NCI-H1092 (cell line): ENCODE data around the gene LINC01488.

Source experiments
- DNase-seq: peaks from one replicate; lab custom pipeline; 2025; lab: John Stamatoyannopoulos, UW

Gene LINC01488

GRCh38 chr11:69463995-69464960 lies 17.2 kb upstream of the LINC01488 start:
- DNase-seq, result no peak

- DNase-seq, result no peak
Observed at GRCh38 chr11:69465236-69466000, 16.0 kb upstream of the LINC01488 start.

- no peak for DNase-seq
Observed at GRCh38 chr11:69466039-69466438, 15.4 kb upstream of the LINC01488 start.

GRCh38 chr11:69467196-69467595 lies 14.3 kb upstream of the LINC01488 start:
- DNase-seq, result no peak

- no peak for DNase-seq
Observed at GRCh38 chr11:69467646-69468045, 13.8 kb upstream of the LINC01488 start.

GRCh38 chr11:69468221-69468620 lies 13.2 kb upstream of the LINC01488 start:
- no peak for DNase-seq

GRCh38 chr11:69468911-69469885 lies 12.3 kb upstream of the LINC01488 start:
- no peak for DNase-seq

GRCh38 chr11:69470301-69470700 lies 11.2 kb upstream of the LINC01488 start:
- no peak for DNase-seq

- DNase-seq, result no peak
Observed at GRCh38 chr11:69470793-69471728, 10.4 kb upstream of the LINC01488 start.

- no peak for DNase-seq
Observed at GRCh38 chr11:69471729-69472540, 9.5 kb upstream of the LINC01488 start.

- no peak for DNase-seq
Observed at GRCh38 chr11:69472541-69473275, 8.8 kb upstream of the LINC01488 start.

- no peak for DNase-seq
Observed at GRCh38 chr11:69473276-69473845, 8.1 kb upstream of the LINC01488 start.

- no peak for DNase-seq
Observed at GRCh38 chr11:69474736-69475135, 6.7 kb upstream of the LINC01488 start.

GRCh38 chr11:69475141-69475865 lies 6.2 kb upstream of the LINC01488 start:
- DNase-seq, result no peak

- DNase-seq, result no peak
Observed at GRCh38 chr11:69475866-69476471, 5.5 kb upstream of the LINC01488 start.

- DNase-seq, result no peak
Observed at GRCh38 chr11:69476509-69476961, 4.9 kb upstream of the LINC01488 start.

GRCh38 chr11:69477086-69477485 lies 4.4 kb upstream of the LINC01488 start:
- no peak for DNase-seq
